Dendritic cell treated with granulocyte-macrophage colony-stimulating factor and Interleukin-4, amounts not matched to agents 40 ng/mL and 50 ng/mL, for 4 days (primary cell): ENCODE data around the gene ADAR.

Experiments
- H3K27ac Mint-ChIP-seq: one replicate; pipeline ENCODE4 v1.8.0; 2022; ENCODE audit warnings: mild to moderate bottlenecking, mixed read lengths
- H3K27me3 Mint-ChIP-seq: one replicate; pipeline ENCODE4 v1.8.0; 2022; ENCODE audit warnings: mild to moderate bottlenecking, mixed read lengths
- H3K36me3 Mint-ChIP-seq: one replicate; pipeline ENCODE4 v1.8.0; 2022; ENCODE audit warnings: low read depth, mixed read lengths
- H3K4me1 Mint-ChIP-seq: one replicate; pipeline ENCODE4 v1.8.0; 2022; ENCODE audit warnings: low read depth, mixed read lengths
- H3K4me3 Mint-ChIP-seq: one replicate; pipeline ENCODE4 v1.8.0; 2022; ENCODE audit warnings: mild to moderate bottlenecking, moderate library complexity, mixed read lengths
- H3K9me3 Mint-ChIP-seq: one replicate; pipeline ENCODE4 v1.8.0; 2022; ENCODE audit warnings: mixed read lengths
- intact Hi-C: fragments of 100-400 bp; cut with micrococcal nuclease; formaldehyde crosslinking; loops from one replicate; pipeline ENCODE4 v1.15.0; 2022

ADAR gene

DNA sequence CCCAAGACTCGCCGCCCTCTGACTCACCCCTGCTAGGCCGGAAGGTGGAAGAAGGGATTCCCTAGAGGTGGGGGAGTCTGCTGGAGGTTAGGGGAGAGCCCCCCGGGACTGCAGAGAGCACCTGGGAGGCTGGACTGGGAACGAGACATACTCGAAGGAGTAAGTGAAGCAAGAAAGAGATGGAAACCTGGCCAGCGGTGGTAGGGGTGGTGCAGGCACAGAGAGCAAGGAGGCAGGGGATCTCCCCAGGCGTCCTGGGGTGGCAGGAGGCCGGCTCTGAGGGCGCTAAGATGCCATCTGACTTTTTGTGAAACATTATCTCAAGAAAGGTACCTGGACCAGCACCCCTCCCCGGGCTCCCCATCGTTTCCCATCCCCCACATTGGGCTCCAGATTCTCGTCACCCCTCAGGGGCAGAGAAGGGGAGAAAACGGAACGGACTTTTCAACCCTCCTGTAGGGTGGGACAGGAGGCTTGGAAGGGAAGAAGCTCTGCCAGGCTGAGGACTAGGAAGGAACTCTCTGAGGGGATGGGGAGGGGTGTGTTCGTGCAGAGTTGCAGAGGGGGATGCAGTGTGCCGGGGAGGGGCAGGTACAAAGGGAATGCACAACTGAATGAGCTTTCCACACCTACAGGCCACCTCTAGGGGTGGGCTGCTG is 39.7 kb downstream of the ADAR start:
- Mint-ChIP-seq H3K4me1 (peaks cover 12% of the 10 kb centered on the region), H3K4me3 (no peak overlapping the region), H3K9me3 (no peaks in the 10 kb centered on the region), H3K27ac (no peak overlapping the region), H3K27me3 (peaks cover 49% of the 10 kb centered on the region), H3K36me3 (no peaks in the 10 kb centered on the region)
- intact Hi-C loops, result no loop called here

DNA sequence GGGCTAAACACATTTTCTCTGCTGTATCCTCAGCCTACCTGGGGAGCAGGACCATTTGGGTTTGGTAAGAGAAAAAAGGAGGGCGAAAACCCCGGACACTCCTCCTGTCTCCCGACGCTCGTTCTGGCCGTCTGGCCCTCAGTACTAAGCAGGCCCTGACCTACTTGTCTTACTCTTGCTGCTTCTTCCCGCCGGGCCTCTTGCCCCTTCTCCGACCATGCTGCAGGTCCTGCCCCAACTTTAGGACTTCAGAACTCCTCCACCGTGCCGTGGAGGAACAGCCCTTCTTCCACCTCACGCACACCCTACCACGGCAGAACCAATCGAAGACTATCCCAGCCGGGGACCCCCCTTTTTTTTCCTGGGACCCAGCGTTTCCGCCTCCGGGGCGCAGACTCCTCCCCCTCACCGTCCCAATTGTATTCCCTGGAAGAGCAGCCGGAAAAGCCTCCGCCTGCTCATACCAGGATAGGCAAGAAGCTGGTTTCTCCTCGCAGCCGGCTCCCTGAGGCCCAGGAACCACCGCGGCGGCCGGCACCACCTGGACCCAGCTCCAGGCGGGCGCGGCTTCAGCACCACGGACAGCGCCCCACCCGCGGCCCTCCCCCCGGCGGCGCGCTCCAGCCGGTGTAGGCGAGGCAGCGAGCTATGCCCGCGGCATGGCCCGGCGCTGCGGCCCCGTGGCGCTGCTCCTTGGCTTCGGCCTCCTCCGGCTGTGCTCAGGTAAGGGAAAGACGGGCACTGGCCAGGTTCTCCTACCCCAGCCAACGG is 40.4 kb downstream of the ADAR start, which contains the start of gene CHRNB2:
CHRNB2 (plus strand) TSS at position 393 of the 771 bp plus-strand sequence; CDS start at position 660, 267 bp downstream.
- Mint-ChIP-seq H3K27me3 (peaks cover 52% of the 10 kb centered on the region), H3K4me1 (peaks cover 12% of the 10 kb centered on the region), H3K36me3 (no peaks in the 10 kb centered on the region), H3K4me3 (peak within 1 kb of the TSS; percentile 24), H3K9me3 (no peaks in the 10 kb centered on the region), H3K27ac (no peak within 1 kb of the TSS)
- intact Hi-C loops, result no loop called here

DNA sequence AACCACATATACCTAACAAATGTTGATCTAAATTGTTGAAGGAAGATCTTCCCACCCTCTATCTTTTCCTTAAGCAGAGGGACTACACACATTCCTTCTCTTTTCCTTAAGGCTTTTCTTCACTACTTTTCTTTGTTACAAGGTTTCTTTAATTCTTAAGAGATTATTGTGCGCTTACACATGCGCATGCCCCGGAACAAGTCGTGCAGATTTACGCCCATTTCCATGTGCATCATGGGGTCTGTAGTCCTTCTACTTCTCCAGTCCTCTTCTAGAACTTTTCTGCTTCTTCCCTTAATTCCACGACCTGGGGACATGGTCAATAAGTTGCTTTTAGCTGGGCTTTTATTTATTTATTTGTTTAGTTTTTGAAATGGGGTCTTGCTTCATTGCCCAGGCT is 42.1 kb downstream of the ADAR start:
- Mint-ChIP-seq H3K36me3 (no peaks in the 10 kb centered on the region), H3K4me1 (peaks cover 12% of the 10 kb centered on the region), H3K9me3 (no peaks in the 10 kb centered on the region), H3K27ac (no peak overlapping the region), H3K4me3 (no peak overlapping the region), H3K27me3 (peaks cover 48% of the 10 kb centered on the region)
- intact Hi-C loops, result no loop called here

DNA sequence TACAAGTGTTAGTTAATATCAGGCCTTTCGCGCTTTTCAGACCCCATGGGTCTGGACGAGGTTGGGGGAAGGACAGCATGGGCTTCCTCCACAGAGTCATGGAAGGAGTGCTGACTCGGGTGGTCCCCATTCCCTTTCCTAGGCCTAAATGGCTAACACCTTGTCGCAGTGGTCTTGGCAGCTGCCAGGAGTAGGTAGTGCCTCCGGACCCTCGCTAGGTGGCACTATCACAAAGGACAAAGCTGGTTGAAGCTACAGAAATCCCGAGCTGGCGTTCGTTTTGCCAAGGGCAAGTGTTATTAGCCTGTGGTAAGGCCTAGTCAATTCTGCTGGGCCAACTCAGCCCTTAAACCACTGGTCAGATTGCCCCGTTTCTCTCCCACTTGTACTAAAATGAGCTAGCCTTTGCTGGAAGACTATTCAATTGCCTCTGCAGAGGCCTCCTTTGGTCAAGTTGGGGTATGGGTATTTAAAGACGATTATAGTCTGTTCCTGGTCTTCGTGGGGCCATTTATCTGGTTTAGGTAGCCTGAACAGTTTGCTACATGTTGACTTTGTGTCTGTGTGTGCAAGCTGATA is 48.4 kb downstream of the ADAR start:
- Mint-ChIP-seq H3K27me3 (peaks cover 3% of the 10 kb centered on the region), H3K36me3 (peaks cover 32% of the 10 kb centered on the region), H3K4me1 (peaks cover 28% of the 10 kb centered on the region), H3K9me3 (no peaks in the 10 kb centered on the region), H3K27ac (peak overlapping the region; percentile 92), H3K4me3 (peak overlapping the region; percentile 94)
- intact Hi-C loops, result loop anchor here (2.0 kb wide), 2 partner anchors 319 to 377 kb away; partner anchors contain the start of gene PMVK

DNA sequence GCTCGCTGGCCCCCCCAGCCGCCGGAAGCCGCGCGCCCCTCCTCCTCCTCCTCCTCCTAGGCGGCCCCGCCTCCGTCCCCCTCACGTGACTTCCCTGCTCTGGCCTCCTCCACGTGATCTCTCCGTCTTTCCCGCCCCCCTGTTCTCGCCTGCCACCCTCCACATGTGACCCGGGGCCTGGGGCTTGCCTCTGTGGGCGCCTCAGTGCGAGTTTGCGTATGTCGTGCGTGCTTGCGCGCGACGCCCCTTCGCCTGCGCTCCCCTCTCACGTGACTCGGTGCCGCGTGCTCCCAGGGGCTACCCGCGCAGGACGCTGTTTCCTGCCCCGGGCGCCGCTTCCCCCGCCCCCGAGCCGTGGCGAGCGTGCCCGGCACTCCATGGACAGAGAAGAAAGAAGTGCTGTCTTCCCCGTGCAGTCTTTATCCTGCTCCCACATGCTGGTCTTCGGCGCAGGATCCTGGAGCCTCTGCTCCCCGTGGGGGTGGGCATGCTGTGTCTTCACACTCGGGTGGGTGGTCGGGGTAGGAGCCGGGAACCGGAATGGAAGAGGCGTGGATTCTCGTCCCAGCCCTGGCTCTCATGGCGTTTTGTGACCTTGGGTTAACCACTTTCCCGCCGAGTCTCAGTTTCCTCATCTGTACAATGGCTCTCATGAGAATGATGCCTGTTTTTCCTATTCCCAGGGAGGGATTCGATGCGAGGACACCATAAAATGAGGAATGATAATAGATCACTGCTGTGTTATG is 49.1 kb downstream of the ADAR start:
- peak overlapping the region; percentile 94 for H3K4me3 Mint-ChIP-seq
- H3K4me1 Mint-ChIP-seq, result peaks cover 28% of the 10 kb centered on the region
- H3K36me3 Mint-ChIP-seq, result peaks cover 39% of the 10 kb centered on the region
- intact Hi-C loops, result loop anchor here (2.0 kb wide), 2 partner anchors 320 to 378 kb away; partner anchors contain the start of gene PMVK
- H3K27me3 Mint-ChIP-seq, result peaks cover 3% of the 10 kb centered on the region
- H3K27ac Mint-ChIP-seq, result peak overlapping the region; percentile 92
- H3K9me3 Mint-ChIP-seq, result no peaks in the 10 kb centered on the region

DNA sequence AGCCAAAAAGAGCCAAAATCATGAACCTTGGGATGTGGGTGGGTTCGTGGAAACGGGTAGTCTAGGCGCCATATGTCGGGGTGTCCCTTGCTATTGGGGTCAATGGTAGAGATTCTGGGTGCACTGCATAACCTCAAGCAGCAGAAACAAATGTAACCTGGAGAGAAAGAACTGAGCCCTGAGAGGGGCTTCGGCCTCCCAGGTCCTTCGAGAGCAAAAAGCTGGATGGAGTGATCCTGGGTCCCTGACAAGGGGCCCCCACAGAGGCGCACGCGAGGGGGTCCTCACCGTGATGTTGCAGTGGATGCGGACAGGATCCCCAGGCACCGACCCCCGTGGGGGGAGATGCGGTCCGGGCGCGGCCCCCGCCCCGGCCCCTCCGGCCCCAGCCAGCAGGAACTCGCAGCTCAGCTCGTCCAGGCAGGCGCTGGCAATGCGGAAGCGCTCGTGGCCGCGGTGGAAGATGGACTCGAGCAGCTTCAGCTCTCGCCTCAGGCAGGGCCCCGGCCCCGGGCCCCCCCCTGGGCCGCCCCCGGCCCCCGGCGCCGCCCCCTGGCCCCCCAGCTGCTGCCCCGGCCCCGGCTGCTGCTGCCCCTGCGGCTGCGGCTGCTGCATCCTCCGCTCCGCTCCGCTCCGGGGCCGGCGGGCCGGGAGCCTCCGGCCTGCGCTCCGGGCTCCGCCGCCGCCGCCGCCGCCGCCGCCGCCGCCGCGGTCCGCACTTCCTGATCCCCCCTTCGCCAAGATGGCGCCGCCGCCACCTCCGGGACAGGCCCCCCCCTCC is 49.9 kb downstream of the ADAR start, which contains the start of gene UBE2Q1:
UBE2Q1 (minus strand) TSS at position 724 of the 781 bp plus-strand sequence; CDS start at position 615, 109 bp downstream.
- intact Hi-C loops, result loop anchor here (2.0 kb wide), 2 partner anchors 321 to 379 kb away; partner anchors contain the start of gene PMVK
- Mint-ChIP-seq H3K27ac (peak within 1 kb of the TSS; percentile 92), H3K9me3 (no peaks in the 10 kb centered on the region), H3K4me1 (peaks cover 35% of the 10 kb centered on the region), H3K4me3 (peak within 1 kb of the TSS; percentile 96), H3K27me3 (peaks cover under 1% of the 10 kb centered on the region), H3K36me3 (peaks cover 47% of the 10 kb centered on the region)

DNA sequence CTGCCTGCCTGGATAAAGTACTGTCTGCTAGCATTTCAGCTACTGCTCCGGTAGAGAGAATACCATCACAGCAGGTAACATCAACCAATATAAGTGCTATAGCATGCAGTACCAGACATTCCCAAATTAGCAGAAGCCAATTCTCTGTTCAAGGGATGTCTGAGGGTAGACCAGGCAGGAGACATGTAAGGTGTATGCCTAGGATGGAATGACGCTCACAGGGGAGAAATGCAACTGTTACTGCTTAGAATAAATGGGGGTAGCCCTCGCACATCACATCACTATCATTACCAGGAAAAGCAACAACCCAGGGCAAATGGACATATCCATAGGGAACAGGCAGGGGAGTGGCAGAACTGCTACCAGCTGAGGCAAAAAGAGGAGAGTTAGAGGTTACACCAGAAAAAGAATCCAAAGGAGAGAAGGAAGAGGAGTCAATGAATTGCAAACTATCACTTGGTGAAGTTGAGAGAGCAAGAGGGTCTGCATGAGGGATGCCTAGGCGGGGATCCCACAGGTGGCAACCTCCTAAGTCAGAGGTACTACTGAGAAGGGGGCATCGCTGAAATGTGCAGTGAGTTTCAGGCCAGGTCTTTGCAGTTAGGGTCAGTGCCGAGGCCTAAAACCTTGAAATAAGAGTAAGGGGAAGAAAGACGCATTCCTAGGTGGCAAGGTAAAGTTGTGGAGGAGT is 50.6 kb downstream of the ADAR start:
- intact Hi-C loops, result no loop called here
- Mint-ChIP-seq H3K36me3 (peaks cover 54% of the 10 kb centered on the region), H3K27ac (peak overlapping the region; percentile 92), H3K4me3 (peak overlapping the region; percentile 96), H3K27me3 (no peaks in the 10 kb centered on the region), H3K4me1 (peaks cover 36% of the 10 kb centered on the region), H3K9me3 (no peaks in the 10 kb centered on the region)

DNA sequence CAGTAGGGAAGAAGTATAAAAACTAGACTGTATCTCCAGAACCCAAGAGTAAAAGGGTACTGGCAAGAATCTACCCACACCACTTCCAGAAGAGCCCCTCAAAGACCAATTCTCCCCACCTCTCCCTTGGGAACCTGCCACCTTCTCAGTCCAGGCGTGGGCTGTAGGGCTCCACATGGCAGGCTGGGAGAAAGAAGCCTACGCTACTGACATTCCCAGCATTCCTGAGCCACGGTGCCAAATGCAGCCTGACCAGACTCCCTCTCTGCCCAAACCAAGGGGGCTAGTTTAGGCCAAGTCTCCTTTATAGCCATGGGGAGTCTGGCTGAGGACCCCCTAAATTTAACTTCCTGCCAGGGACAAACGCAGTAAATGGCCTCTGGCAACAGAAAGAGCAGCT is 51.6 kb downstream of the ADAR start:
- peak overlapping the region; percentile 45 for H3K27ac Mint-ChIP-seq

DNA sequence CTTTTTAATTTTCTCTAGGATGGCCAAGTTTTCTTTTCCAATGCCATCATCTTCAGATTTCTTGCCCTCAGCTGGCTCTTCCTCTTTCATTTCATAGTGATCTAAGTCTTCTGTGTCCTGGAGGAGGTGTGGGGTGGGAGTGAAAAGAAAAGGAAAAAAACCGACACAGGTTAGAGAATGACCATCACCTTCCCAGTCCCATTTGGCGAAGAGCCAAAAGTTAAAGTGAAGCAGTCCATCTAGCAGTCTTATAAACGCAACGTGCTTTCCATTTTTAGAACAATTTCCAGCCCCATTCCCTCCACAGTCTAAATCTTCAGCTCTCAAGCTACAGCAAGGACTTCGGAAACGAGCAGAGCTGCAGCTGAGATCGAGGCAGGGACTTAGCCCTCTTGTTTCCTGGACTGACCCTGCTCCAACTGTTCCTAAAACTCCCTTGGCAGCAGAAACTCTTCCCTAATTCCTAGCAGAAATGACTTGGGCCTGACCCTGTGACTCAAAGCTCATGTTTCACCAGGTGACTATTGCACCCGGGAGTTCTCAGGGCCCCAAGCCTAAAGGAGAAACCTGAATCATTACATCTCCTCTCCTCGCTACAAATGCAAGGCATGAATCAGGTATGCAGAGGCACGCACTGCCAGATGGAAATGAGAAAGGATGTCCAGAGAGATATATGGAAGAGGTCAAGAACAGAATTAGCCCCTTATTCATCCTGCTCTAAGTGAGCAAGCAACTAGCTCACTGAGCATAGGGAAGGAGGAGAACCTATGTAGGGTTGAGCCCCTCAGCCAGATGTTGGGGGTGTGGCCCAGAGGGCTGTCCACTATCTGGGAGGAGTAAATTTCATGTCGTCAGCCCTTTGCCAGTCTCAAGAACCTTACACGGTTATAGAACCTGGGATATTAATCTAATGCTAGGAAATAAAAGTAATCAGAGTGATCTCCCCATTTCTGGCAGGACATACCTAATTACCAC is 54.6 kb downstream of the ADAR start:
- Mint-ChIP-seq H3K27ac (no peak overlapping the region), H3K36me3 (peaks cover 93% of the 10 kb centered on the region), H3K4me3 (no peak overlapping the region), H3K27me3 (no peaks in the 10 kb centered on the region), H3K9me3 (no peaks in the 10 kb centered on the region), H3K4me1 (peaks cover 65% of the 10 kb centered on the region)
- intact Hi-C loops, result no loop called here

More for the DNA sequence above, 51.6 kb downstream of the ADAR start:
- intact Hi-C loops, result no loop called here
- Mint-ChIP-seq H3K9me3 (no peaks in the 10 kb centered on the region), H3K4me3 (peak overlapping the region; percentile 96), H3K36me3 (peaks cover 64% of the 10 kb centered on the region), H3K4me1 (peaks cover 42% of the 10 kb centered on the region), H3K27me3 (no peaks in the 10 kb centered on the region)

DNA sequence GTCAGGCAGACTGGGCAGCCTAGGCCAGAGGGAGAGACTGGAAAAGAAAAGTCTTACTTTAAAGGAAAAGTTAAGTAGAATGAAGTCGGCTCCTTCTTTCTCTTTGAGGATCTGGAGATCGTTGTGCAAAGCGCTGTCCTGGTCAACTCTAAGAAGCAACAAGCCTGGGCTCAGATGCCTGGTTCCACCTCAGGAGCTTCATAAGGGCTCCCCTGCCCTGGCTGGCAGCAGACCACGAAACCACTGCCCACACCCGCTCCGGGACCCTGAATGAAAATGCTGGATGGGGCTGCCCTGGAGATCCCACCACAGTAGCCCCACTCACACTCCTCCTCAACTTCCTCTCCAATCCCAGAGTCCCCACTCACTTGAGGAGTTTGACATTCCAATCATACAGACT is 56.0 kb downstream of the ADAR start:
- Mint-ChIP-seq H3K9me3 (no peaks in the 10 kb centered on the region), H3K27me3 (no peaks in the 10 kb centered on the region), H3K4me1 (peaks cover 67% of the 10 kb centered on the region), H3K36me3 (peaks cover 82% of the 10 kb centered on the region), H3K4me3 (no peak overlapping the region), H3K27ac (peak overlapping the region; percentile 35)
- intact Hi-C loops, result no loop called here

DNA sequence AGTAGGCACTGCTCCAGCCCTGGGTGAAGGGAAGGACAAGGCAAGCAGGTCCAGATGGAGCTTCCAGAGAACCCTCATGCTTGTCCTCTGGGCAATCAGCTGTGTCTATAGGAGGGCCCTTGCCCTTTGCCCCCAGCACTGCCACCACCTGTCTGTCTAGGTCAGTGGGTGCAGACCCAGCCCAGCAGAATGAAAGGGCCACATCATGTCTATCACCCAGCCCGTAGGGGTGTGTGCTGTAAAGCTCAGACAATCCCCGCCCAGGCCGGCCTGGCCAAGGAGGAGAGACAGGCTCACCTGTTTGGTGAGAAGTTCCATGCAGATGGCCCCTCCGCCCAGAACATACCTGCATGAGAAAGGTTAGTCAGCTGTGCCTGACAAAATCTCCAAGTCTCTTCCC is 56.5 kb downstream of the ADAR start:
- Mint-ChIP-seq H3K36me3 (peaks cover 80% of the 10 kb centered on the region), H3K9me3 (no peaks in the 10 kb centered on the region), H3K27me3 (no peaks in the 10 kb centered on the region), H3K27ac (peak overlapping the region; percentile 35), H3K4me3 (no peak overlapping the region), H3K4me1 (peaks cover 64% of the 10 kb centered on the region)
- intact Hi-C loops, result no loop called here

DNA sequence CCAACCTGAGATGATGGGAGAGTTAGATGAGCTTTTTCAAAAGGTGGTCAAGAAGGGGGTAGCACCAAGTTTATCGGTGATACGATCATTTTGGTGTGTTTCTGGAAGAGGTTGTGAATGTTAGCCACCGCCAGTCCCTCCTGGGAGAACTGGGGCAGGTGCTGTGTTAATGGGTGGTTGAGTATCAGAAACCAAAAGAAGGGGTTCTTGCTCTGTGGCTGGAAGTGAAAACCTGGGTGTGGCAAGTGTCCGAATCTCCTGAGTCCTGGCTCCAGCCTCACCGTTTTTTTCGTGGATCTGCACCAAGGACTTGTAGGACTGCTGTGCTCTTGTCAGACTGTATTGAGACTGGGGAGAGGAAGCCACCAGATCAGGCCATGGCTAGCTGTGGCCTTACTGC is 57.3 kb downstream of the ADAR start:
- H3K4me1 Mint-ChIP-seq, result peaks cover 59% of the 10 kb centered on the region
- no peak overlapping the region for H3K27ac Mint-ChIP-seq

More for the DNA sequence above, 57.3 kb downstream of the ADAR start:
- Mint-ChIP-seq H3K36me3 (peaks cover 72% of the 10 kb centered on the region), H3K4me3 (no peak overlapping the region), H3K9me3 (no peaks in the 10 kb centered on the region), H3K27me3 (no peaks in the 10 kb centered on the region)
- intact Hi-C loops, result no loop called here
